Coronary artery (tissue), 2 donors: Measurements from ENCODE around the gene FBLN1.

ENCODE experiments used
- DNase-seq: peaks from one replicate; pipeline ENCODE4 v3.0.0-alpha.2; 2017; ENCODE audit warnings: low spot score
- H3K27ac ChIP-seq, 2 donors: fragments of 200-600 bp; sonication (generic); one replicate each; pipeline ENCODE4 v1.5.1; 2016 to 2019
- H3K4me3 ChIP-seq: fragments of 200-600 bp; sonication (generic); 2 replicates; pipeline ENCODE4 v1.5.1; 2016; ENCODE audit warnings: mild to moderate bottlenecking, moderate library complexity
- CTCF ChIP-seq: fragments of 200-600 bp; sonication (generic); IDR thresholded peaks from one replicate; pipeline ENCODE4 v1.5.1; 2019; ENCODE audit warnings: antibody characterized with exemption

The FBLN1 gene

GRCh38 chr22:45640941-45641621 lies 138.4 kb downstream of the FBLN1 start:
- no peak overlapping the region for H3K4me3 ChIP-seq
- H3K27ac ChIP-seq: no peak overlapping the region
- no peak for TF ChIP-seq CTCF
- DNase-seq: no peak

GRCh38 chr22:45642986-45643385 lies 140.3 kb downstream of the FBLN1 start:
- H3K27ac ChIP-seq: no peak overlapping the region
- no peak overlapping the region for H3K4me3 ChIP-seq
- TF ChIP-seq CTCF: no peak
- DNase-seq: no peak

GRCh38 chr22:45644714-45645113 lies 142.0 kb downstream of the FBLN1 start:
- Histone ChIP-seq H3K4me3 (no peak overlapping the region), H3K27ac (no peak overlapping the region)
- no peak for TF ChIP-seq CTCF
- DNase-seq: no peak

GRCh38 chr22:45645150-45645525 lies 142.5 kb downstream of the FBLN1 start:
- no peak for TF ChIP-seq CTCF
- DNase-seq: no peak
- H3K4me3 ChIP-seq: peak overlapping the region; percentile 30
- no peak overlapping the region for H3K27ac ChIP-seq

- Histone ChIP-seq H3K4me3 (peak overlapping the region; percentile 30), H3K27ac (no peak overlapping the region)
- peak; percentile 94 for TF ChIP-seq CTCF
- DNase-seq: no peak
These were observed 143.1 kb downstream of the FBLN1 start for GRCh38 chr22:45645526-45646414.

GRCh38 chr22:45647532-45648225 lies 145.0 kb downstream of the FBLN1 start:
- DNase-seq: no peak
- Histone ChIP-seq H3K27ac (no peak overlapping the region), H3K4me3 (no peak overlapping the region)
- TF ChIP-seq CTCF: no peak
